SU-DHL-6 (cell line): Measurements from ENCODE around the gene TECPR2.

Source experiments
- EZH2phosphoT487 ChIP-seq: fragments of 200-600 bp; sonication (generic), shearing (Covaris generic); conservative IDR thresholded peaks from 2 replicates; pipeline ENCODE4 v1.6.1; 2018; ENCODE audit warnings: mild to moderate bottlenecking, antibody characterized with exemption, low read length, moderate library complexity, mixed read lengths
- TF ChIP-seq, protein P1 (sequence below): fragments of 200-600 bp; sonication (generic); IDR thresholded peaks from one replicate; pipeline ENCODE4 v1.5.1; 2017; ENCODE audit warnings: antibody characterized with exemption, mild to moderate bottlenecking, low read length, moderate library complexity; ENCODE audit not compliant: insufficient read depth, poor library complexity, severe bottlenecking

DNA sequence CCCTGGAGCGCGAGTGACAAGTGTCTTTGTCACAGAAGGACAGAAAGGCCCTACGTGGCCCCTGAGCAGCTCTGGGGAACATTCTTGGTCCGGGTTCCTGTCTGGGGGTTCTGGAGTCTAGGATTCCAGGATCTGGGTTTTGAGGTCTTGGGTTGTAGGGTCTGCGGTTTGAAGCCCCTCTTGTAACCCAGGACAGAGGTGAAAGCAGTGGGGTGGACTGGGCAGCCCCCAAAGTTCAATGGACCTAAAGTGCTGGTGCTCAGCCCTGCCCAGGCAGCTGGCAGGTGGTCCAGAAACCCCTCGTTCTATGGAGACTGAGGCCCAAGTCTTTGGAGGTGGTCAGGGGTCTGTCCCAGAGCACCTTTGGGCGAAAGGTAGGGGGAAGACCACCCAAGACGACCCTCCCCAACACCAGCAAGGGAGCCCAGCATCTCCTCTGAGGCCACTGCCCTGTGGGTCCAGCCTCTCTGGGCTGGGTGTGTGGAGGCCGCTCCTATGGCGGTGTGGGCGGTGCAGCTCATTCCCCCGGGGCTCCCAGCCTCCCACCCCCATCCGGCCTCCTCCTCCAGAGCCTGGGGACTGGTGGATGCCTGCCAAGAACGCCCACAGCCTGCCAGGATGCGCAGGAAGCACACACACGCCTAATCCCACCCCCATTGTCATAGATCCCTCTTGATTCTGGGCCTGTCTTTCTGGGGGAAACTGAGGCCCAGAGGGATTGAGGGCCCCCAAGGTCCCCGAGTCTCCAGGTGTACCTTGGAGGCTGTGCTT is 177.0 kb downstream of the TECPR2 start:
- TF ChIP-seq, protein P1, sequence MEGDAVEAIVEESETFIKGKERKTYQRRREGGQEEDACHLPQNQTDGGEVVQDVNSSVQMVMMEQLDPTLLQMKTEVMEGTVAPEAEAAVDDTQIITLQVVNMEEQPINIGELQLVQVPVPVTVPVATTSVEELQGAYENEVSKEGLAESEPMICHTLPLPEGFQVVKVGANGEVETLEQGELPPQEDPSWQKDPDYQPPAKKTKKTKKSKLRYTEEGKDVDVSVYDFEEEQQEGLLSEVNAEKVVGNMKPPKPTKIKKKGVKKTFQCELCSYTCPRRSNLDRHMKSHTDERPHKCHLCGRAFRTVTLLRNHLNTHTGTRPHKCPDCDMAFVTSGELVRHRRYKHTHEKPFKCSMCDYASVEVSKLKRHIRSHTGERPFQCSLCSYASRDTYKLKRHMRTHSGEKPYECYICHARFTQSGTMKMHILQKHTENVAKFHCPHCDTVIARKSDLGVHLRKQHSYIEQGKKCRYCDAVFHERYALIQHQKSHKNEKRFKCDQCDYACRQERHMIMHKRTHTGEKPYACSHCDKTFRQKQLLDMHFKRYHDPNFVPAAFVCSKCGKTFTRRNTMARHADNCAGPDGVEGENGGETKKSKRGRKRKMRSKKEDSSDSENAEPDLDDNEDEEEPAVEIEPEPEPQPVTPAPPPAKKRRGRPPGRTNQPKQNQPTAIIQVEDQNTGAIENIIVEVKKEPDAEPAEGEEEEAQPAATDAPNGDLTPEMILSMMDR, result no peak
- TF ChIP-seq EZH2phosphoT487, result no peak
